ENCODE measurements around the gene RPL19.

Gene RPL19

DNA sequence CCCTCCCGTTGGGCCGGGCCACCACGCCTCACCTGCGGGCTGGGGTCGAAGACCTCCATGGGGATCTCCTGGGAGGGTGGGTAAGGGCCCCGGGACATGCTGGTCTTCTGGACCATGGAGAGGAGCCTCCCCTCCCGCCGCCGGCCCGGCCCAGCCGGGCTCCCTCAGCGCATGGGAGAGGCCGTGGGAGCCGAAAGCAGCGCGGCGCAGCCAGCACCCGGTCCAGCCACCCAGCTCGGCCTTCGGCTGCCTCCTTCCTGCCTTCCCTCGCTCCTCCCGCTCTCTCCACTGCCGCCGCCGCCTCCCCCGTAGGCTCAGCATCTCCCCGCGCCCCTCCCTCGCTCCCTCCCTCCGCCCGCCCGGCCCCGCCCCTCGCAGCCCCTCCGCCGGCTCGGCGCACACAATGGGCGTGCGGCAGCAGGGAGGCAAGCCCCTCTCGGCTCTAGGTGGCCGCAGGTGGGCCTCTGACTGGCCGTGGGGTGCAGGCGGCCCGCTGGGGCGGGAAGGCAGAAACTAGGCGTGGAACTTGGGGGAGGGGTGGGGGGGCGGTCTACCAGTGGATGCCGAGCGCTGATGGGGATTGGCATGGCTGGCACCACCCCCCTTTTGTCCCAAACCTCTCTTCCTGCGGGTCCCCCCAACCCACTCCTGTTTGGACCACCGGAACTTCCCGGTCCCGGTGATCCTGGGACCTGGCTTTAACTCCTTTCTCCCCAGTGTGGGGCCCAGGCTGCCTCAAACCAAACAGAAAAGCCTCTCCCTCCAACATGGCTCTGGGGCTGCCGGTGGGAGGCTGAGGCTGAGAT, 2.5 kb upstream of the RPL19 start, which contains the start of gene CACNB1:
CACNB1 (minus strand) TSS at position 290 of the 806 bp plus-strand sequence; CDS start at position 116, 174 bp downstream.
- DNase-seq (ENCODE audit: low read depth in 2 of 2): peak; percentile 56 to 62

DNA sequence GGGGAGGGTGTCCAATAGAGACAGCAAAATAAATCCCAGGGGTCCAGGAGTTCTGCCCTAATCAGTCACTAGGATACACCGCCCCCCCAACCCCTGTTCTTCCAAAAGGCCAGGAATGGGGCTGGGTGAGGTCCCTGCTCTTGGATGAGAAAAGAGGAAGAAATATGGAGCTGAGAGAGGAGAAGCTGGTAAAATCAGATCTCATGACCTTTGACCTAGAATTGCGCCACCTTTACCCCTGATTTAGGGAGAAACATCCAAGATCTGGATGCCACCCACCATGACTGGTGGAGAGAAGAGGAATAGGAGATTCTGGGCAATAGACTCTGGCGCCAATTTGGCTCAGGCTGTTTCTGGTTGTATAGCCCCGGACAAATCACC, 1.9 kb upstream of the RPL19 start:
- no peak for DNase-seq (ENCODE audit: low read depth in 2 of 2)

DNA sequence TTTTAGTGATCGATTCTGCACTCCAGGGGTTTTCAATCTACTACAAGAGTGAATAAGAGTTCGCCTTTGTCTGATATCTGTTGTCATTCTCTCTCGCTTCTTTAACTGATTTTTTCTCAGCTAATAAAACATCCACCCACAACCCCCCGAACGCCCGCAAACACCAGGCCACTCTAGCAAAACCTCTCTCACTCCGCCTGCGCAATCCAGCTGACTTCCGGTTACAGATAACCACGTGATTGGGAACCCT, 338 bp upstream of the RPL19 start:
- DNase-seq (ENCODE audit: low read depth in 2 of 2): peak; percentile 79 to 80

DNA sequence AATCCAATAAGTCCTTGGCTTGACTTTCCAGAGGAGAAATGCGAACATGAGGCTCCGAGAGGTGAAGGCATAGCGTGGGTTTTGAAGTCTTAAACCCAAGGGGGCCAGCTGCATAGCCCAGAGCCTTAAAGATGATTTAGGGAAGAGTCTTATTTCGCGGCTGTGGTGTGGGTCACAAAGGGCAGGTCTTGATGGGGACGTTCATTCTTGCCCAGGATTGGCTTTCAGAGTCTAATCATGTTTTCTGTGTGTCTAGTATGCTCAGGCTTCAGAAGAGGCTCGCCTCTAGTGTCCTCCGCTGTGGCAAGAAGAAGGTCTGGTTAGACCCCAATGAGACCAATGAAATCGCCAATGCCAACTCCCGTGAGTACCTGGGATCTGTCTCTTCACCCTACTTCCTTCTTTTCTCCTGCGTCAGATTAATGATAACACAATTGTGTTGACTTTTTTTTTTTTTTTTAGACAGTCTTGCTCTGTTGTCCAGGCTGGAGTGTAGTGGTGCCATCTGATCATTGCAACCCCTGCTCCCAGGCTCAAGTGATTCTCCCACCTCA, 951 bp downstream of the RPL19 start:
- no peak for DNase-seq (ENCODE audit: low read depth in 2 of 2)

DNA sequence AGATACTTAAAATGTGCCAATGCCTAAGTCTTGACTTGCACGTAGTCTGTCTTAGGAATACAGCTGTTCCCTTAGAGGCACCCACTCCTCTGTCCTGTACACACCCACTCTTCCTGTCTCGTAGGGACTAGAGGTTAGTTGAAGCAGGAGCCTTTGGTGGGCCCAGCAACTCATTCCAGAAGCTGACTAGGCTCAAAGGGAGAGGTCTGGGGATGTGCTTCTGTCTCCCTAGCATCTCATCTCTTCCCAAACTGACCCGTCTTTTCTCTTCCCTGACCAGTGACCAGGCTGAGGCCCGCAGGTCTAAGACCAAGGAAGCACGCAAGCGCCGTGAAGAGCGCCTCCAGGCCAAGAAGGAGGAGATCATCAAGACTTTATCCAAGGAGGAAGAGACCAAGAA, 4.2 kb downstream of the RPL19 start:
- no peak for DNase-seq (ENCODE audit: low read depth in 2 of 2)

DNA sequence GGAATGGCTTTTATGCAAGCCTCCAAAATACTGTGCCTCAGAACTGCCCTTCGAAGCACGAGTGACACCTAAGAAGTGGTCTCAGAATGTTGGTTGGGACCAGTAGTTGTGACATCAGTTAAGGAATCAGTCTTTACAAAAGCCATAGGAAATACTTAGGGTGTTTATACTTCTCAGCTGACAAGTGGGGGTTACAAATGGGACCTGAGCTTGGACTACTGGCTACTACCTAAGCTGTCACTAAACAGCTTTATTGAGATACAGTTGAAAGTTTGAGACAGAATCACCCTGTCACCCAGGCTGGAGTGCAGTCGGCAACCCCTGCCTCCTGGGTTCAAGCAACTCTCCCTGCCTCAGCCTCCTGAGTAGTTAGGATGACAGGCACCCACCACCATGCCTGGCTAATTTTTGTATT, 5.0 kb downstream of the RPL19 start:
- DNase-seq (ENCODE audit: low read depth in 2 of 2): no peak

DNA sequence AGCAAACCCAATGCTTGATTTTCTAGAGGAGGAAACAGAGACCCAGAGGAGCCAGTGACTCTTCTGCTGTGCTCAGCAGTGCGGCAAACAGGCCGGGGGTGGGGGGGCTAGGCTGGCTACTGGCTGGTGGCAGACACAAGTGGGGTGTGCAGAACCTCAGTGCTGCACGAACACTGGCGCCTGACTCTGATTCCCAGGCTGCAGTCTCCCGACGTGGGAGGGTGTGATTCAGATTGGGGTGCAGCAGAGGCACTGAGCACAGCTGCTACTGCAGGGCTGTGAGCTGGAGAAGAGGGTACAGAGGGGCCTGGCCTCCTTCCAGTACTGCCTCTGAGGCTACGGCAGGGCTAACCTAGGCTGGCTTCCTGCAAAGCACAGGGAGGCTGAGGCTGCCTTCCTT, 8.1 kb downstream of the RPL19 start:
- DNase-seq (ENCODE audit: low read depth in 2 of 2): no peak

DNA sequence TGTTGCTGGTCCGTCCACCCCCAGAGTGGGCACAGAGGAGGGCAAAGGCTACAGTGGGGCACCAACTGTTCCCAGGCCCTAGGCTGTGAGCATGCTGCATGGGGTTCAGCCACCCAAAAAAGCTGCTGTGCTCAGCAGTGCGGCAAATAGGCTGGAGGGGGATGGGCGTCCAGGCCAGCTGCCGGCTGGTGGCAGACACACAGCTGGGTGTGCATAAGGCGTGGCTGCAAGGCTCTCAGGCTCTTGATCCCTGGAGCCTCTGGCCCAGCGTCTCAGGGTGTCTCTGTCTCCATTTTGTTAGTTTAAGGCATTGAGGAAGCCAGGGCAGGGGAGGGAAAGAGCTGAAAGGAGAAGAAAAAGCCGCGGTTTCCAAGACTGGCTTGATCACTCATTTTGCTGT, 8.8 kb downstream of the RPL19 start:
- no peak for DNase-seq (ENCODE audit: low read depth in 2 of 2)

DNA sequence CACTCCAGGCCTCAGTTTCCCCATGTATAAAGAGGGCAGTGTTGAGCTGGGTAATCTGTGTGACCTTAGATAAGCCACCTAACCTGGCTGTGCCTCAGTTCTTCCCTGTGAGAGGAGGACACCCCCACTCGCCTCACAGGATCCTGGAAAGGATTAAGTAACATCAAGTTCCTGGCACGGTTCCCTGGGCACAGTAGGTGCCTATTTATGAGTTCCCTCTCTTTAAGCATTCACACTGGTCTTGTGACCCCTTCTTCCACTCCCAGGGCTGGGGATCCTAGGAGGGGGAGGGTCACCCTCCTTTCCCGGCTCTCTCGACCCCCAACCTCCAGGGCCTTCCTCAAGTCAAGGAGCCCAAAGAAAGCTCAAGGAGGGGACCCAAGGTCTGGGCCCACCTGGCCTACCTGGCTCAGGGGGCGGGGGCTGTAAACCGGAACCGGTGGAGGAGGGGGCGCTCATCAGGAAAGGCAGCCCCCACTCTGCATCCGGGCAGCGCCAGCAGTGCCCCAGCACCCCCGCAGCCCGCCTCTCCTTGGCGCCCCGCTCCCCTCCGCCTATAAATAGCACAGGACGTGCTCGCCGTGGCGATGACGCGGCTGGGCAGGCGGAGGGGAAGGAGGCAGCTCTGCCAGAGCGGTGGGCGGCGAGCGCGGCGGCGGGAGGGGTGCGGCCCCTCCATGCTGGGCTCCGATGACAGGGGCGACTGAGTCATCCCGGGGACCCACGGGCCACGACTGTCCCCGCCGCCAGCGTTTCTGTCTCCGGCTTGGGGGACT, 9.4 kb downstream of the RPL19 start:
- DNase-seq (ENCODE audit: low read depth in 2 of 2): peak in 1 of 2 donors; percentile 52

DNA sequence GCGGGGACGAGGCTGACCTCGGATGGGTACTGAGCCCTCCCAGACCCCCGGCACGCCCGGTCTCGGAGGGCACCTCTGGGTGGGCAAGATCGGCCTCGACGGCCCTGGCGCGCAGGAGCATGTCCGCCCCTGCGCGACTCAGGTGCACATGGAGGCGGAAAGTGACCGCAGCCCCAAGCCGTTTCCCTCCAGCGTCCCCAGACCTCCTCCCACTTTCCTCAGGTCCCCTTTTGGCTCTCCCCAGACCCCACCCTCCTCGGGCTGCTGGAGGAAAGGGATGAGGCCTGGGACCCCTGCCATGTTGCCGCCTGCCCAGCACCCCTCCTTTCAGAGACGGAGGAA, 10.0 kb downstream of the RPL19 start:
- no peak for DNase-seq (ENCODE audit: low read depth in 2 of 2)

DNA sequence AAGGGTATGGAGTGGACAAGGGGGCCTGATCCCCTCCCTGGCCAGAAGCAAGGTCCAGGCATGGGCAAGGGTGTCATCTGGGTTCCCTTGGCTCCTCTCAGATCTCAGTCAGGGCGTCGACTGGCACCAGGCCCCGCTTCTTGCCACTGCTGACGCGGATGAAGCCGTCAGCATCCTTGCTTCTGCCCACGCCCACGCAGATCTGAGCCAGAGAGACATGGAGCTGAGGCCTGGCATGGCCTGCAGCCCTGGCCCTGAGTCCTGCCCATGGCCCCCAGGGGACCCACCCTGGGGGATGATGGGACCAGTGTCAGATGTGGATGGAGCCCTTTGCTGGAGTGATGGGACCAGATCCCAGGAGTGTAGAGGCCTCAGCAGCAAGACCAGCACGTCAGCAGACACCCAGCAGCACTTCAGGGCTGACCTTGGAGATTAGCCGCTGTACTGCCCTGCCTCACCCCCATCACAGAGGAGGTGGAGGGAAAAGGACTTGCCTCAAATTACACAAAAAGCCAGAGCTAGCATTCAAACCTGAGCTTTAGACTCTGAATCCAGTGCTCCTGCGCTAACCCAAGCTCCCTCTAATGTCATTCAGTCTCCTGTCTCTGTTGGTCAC, 12.2 kb downstream of the RPL19 start:
- DNase-seq (ENCODE audit: low read depth in 2 of 2): no peak

DNA sequence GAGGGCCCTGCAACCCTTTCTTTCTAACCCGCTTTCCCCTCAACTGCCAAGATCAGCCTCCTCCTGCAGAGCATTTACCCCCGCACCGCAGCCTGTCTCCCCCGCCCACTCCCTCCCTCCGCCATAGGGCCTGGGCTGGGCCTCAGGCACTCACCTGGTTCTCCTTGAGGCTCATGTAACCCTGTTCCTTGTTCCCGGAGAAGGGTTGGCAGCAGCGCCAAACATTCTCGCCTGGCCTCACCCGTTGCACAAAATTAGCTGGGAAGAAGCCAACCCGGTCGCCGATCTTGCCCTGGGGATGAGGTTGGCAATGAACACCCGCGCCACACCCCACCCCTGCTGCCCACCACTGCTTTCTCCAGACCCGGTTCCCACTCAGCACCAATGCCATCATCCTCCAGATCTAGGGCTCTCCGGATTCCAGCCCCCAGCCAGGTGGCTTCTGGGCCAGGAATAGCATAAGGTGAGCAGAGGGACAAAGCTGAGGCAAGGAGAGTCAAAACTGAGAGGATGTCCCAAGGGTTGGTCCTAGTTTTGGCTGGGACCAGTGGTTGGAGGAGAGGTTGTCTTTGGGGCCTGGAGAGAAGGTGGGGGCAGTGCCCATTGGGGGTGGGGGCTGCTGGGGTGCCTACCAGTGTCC, 12.9 kb downstream of the RPL19 start:
- DNase-seq (ENCODE audit: low read depth in 2 of 2): no peak

DNA sequence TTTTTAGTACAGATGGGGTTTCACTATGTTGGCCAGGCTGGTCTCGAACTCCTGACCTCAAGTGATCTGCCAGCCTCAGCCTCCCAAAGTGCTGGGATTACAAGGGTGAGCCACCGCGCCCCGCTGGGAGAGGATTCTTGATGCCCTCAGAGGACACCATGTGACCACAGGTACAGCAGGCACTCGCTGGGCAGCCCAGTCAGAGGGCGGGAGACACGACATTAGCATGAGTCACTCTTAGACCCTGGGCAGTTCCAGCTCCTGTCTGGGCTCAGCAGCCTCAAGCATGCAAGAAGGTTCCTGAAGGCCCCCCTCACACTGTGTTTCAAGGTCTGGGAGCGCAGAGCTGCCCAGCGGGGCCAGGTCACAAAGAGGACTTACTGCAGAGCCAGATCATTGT, 13.8 kb downstream of the RPL19 start:
- DNase-seq (ENCODE audit: low read depth in 2 of 2): no peak

DNA sequence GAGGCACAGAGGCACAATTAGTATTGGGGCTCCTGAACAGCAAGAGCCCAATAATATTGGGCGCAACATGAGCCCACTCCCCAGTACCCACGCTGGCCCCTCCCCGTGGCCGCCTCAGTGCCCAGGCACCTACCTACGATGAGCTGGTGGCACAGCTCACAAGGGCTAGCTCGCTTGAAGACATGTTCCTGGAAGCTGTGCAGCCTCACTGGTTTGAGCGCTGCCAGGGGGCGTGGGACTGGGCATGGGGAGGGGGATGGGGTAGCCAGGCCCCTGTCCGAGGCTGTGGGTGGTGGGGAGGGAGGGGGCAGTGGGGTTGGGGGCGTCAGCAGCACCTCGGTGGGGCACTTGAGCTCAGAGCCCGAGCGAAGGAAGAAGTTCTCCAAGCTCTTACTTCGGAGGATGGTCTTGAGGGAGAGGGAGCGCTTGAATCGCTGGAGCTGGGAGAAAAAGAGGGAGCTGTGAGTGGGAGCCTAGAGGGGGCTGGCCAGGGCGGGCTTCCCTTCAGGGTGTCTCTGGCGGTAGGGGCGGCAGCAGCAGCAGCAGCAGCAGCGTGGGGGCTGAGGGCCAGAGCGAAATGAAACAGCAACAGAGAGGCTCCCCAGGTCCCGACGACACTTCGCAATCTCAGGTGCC, 17.8 kb downstream of the RPL19 start:
- no peak for DNase-seq (ENCODE audit: low read depth in 2 of 2)

DNA sequence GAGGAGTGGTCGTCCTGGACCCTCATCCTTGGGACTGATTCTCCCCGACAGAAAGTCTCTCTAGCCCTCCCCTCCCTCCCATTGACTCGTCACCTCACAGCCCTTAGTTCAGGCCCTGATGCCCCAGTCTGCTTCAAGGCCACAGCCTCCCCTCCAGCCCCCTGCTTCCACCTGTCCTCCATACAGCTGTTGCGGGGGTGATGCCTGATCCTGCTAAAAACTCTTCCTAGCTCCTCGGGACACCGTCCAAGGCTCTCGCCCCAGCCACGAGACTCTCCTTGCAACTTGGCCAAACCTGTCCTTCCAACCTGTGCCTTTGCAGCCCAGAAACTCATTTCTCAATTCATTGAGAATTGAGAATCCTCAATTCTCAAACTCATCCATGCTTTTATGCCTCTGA, 18.8 kb downstream of the RPL19 start:
- no peak for DNase-seq (ENCODE audit: low read depth in 2 of 2)

DNA sequence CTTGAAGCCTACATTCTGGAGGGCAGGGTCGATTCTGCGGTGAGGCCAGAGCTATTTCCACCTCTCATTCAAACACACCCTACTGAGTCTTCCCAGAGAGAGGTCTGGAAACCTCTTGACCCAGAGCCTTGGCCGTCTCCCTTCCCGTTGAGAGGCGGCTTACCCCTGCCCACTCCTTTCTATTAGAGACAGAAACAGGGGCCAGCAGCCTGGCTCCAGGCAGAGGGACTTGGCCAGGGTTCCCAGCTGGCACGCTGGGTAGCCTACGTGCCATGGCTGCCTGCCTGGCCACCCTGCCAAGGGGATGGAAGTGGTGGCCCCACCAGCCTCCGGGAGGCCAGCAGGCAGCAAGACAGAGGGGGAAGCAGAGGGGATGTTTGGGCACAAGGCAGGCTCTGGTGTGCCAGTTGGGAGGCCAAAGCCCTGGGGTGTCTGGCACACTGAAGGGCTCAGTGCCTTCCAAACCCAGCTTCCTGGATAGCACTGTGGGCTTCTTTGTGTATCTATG, 19.6 kb downstream of the RPL19 start:
- DNase-seq (ENCODE audit: low read depth in 2 of 2): no peak

DNA sequence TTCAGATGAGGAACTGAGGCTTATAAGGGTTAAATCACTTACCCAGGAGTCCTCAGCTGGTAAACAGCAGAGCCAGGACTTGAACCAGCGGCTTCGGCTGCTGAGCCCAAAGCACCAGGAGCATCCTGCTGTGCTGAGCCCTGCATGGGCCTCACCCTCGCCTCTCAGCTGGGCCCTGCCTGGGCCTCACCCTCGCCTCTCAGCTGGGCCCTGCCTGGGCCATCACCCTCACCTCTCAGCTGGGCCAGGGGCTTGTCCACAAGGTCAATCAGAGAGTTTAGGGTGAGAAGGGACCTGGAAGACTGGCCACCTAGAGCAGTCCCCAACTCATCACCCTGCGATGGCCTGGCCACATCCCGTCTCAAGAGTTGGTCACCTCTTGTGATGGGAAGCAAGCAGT, 21.5 kb downstream of the RPL19 start:
- DNase-seq (ENCODE audit: low read depth in 2 of 2): no peak

DNA sequence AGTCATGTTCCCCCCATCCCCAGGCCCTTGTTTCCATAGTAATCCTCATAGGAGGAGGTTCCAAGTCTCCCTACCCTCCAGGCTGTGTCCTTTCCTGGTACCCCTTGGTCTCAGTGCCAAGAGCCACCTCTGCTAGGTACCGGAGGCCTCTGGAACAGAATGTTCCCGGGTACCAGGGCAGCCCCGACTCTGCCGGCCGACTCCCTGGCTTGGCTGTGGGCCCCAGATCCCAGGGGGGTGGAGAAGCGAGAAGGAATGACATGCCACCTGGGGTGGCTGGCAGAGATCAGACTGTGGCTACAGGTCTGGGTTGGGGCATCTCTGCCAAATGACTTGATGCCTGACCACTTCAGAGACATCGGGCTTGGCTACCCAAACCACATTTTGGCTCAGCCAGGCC, 22.1 kb downstream of the RPL19 start:
- no peak for DNase-seq (ENCODE audit: low read depth in 2 of 2)

DNA sequence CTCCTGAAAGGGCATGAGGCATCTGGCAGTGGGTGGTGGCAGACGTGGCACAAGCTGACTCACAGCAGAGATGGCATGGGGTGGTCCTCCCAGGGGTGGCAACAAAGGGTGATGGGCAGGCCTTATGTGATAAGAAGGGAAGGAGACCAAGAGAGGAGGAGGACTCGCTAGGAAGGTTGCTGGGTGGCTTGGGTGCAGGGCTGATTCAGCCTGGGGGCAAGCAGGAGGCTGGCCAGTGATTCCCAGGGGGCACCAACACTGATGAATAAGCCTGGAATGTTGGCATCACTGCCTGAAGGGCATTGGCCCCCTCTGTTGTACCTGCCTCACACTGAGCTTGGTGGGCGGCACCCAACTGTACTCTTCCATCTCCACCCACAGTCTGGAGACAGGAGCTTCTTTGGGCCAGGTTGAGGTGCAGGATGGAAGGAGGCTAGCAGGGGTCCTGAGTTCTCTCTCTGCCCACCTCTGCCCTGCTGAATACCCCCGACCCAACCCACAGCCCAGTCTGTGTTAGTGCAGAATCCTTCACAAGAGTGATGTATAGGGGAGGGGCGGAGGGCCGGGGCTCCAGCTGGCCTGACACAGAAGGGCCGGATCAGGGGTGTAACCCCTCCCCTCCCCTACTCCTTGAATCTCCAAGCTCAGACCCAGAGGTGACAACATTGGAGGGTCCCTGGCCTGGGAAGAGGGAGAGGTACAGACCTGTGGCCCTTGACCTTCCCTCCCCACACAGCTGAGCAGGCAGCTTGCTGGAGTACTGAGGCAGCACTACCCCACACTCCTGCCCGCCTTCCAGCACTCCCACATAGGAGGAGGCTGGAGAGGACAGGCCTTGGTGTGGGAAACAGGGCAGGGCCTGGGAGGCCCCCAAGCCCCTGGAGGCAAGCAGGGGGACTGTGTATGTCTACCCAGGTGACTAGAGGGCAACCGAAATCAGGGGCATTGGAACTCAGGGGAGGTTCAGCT, 23.1 kb downstream of the RPL19 start:
- DNase-seq (ENCODE audit: low read depth in 2 of 2): no peak

All from activated CD4-positive, alpha-beta T cell treated with anti-CD3 and anti-CD28 coated beads for 24 hours (primary cell).